H1 (cell line): ENCODE results near the gene LDLRAD4. TPM values are rescaled to one million over a fixed set of nuclear protein-coding genes. Genes with fewer than 3 reads are reported as not detected.

ENCODE experiments used
- CTCF ChIA-PET: fragments of 300-600 bp; sonication (Branson Sonifier 250); formaldehyde crosslinking; loops from one replicate; lab custom pipeline; 2021; ENCODE audit not compliant: partially characterized antibody; lab: Charles Lee
- POLR2A ChIA-PET: fragments of 300-600 bp; sonication (Branson Sonifier 250); formaldehyde crosslinking; loops from one replicate; lab custom pipeline; 2021; ENCODE audit warnings: inconsistent platforms; ENCODE audit not compliant: partially characterized antibody; lab: Charles Lee
- DNase-seq, 2 experiments: peaks; one replicate each; pipeline versions ENCODE4 v3.0.0 to v3.0.0-alpha.2; 2010 to 2022; ENCODE audit warnings: low spot score in 2 of 2, low read depth in 1 of 2, mixed read lengths in 1 of 2
- FAIRE-seq: peaks from 2 replicates; lab custom pipeline; 2011; peaks lifted over from hg19 to GRCh38; lab: Jason Lieb, UNC
- H2AFZ ChIP-seq: 2 replicates; pipeline ENCODE4 v1.8.1; 2012; ENCODE audit warnings: low read length, inconsistent platforms
- H2AK5ac ChIP-seq: 2 replicates; pipeline ENCODE4 v1.6.1; 2013; ENCODE audit warnings: low read depth, low read length
- H2BK120ac ChIP-seq: replicated peaks from 2 replicates; pipeline ENCODE3; 2013; ENCODE audit warnings: low read depth, low read length, inconsistent platforms
- H2BK12ac ChIP-seq: 2 replicates; pipeline ENCODE4 v1.6.1; 2013; ENCODE audit warnings: low read depth, low read length
- H2BK15ac ChIP-seq: 2 replicates; pipeline ENCODE4 v1.6.1; 2013; ENCODE audit warnings: low read length
- H2BK20ac ChIP-seq: 2 replicates; pipeline ENCODE4 v1.6.1; 2013; ENCODE audit warnings: low read length
- H2BK5ac ChIP-seq: 2 replicates; pipeline ENCODE4 v1.6.1; 2013; ENCODE audit warnings: low read depth, low read length
- H3K14ac ChIP-seq: 2 replicates; pipeline ENCODE4 v1.6.1; 2013; ENCODE audit warnings: inconsistent platforms; ENCODE audit not compliant: insufficient read length
- H3K18ac ChIP-seq: 2 replicates; pipeline ENCODE4 v1.6.1; 2013; ENCODE audit warnings: low read length; ENCODE audit errors: extremely low read depth
- H3K23ac ChIP-seq: 2 replicates; pipeline ENCODE4 v1.6.1; 2013; ENCODE audit warnings: inconsistent platforms; ENCODE audit not compliant: insufficient read length
- H3K23me2 ChIP-seq: 2 replicates; pipeline ENCODE4 v1.6.1; 2013; ENCODE audit warnings: low read depth, low read length
- H3K27ac ChIP-seq: 2 replicates; pipeline ENCODE4 v1.6.1; 2011; ENCODE audit warnings: low read depth, low read length, inconsistent platforms
- H3K27me3 ChIP-seq, 4 experiments: replicated peaks in 1 of 4; 1 replicate in 1 of 4; 2 replicates in 3 of 4; pipeline versions ENCODE4 v1.6.1 to v1.8.1; 2011 to 2013; ENCODE audit warnings: low read length in 3 of 4, mild to moderate bottlenecking in 3 of 4, inconsistent platforms in 2 of 4, mixed read lengths in 2 of 4, moderate library complexity in 1 of 4; ENCODE audit not compliant: control insufficient read depth in 3 of 4, insufficient read depth in 3 of 4; ENCODE audit errors: extremely low read depth in 1 of 4
- H3K36me3 ChIP-seq, 4 experiments: 2 replicates each; pipeline versions ENCODE4 v1.6.1 to v1.8.1; 2011 to 2013; ENCODE audit warnings: mild to moderate bottlenecking in 4 of 4, low read length in 3 of 4, moderate library complexity in 2 of 4, control low read depth in 1 of 4, inconsistent platforms in 1 of 4; ENCODE audit not compliant: insufficient read depth in 4 of 4, control insufficient read depth in 2 of 4
- H3K4ac ChIP-seq: replicated peaks from 2 replicates; pipeline ENCODE3; 2013; ENCODE audit warnings: low read length, low read depth, mixed read lengths, inconsistent platforms; ENCODE audit not compliant: insufficient read length
- H3K4me1 ChIP-seq, 4 experiments: replicated peaks in 1 of 4; 1 replicate in 1 of 4; 2 replicates in 3 of 4; pipeline versions ENCODE4 v1.6.1 to v1.8.1; 2011 to 2013; ENCODE audit warnings: low read length in 3 of 4, inconsistent platforms in 2 of 4, mixed read lengths in 1 of 4; ENCODE audit not compliant: insufficient read depth in 4 of 4, control insufficient read depth in 3 of 4
- H3K4me2 ChIP-seq, 2 experiments: 2 replicates each; pipeline versions ENCODE4 v1.6.1 to v1.8.1; 2011 to 2013; ENCODE audit warnings: low read depth in 2 of 2, low read length in 2 of 2, control low read depth in 1 of 2, inconsistent platforms in 1 of 2, mild to moderate bottlenecking in 1 of 2; ENCODE audit not compliant: insufficient read depth in 1 of 2
- H3K4me3 ChIP-seq, 4 experiments: fragments of 200-600, 300-600 bp in 1 of 4; sonication (generic), shearing (Covaris generic), sonication (Bioruptor Twin) in 1 of 4; 2 replicates each; pipeline versions ENCODE4 v1.5.1 to v1.8.1; 2011 to 2016; ENCODE audit warnings: low read length in 4 of 4, low read depth in 3 of 4, control low read depth in 2 of 4, inconsistent platforms in 2 of 4, mild to moderate bottlenecking in 2 of 4, mixed read lengths in 1 of 4, moderate library complexity in 1 of 4; ENCODE audit not compliant: insufficient read depth in 2 of 4; ENCODE audit errors: extremely low read depth in 1 of 4
- H3K56ac ChIP-seq: replicated peaks from 2 replicates; pipeline ENCODE3; 2013; ENCODE audit warnings: low read depth, mild to moderate bottlenecking, mixed read lengths, low read length, inconsistent platforms; ENCODE audit not compliant: insufficient read length
- H3K79me1 ChIP-seq: 2 replicates; pipeline ENCODE4 v1.6.1; 2013; ENCODE audit warnings: low read depth, low read length, control low read depth
- H3K79me2 ChIP-seq, 2 experiments: 2 replicates each; pipeline versions ENCODE4 v1.6.1 to v1.8.1; 2012 to 2013; ENCODE audit warnings: low read length in 2 of 2, mild to moderate bottlenecking in 2 of 2, inconsistent platforms in 1 of 2; ENCODE audit not compliant: insufficient read depth in 2 of 2, control insufficient read depth in 1 of 2
- H3K9ac ChIP-seq, 4 experiments: replicated peaks in 1 of 4; 1 replicate in 1 of 4; 2 replicates in 3 of 4; pipeline versions ENCODE4 v1.6.1 to v1.8.1; 2011 to 2013; ENCODE audit warnings: low read depth in 3 of 4, low read length in 3 of 4, control low read depth in 2 of 4, mild to moderate bottlenecking in 2 of 4, moderate library complexity in 2 of 4, inconsistent platforms in 1 of 4; ENCODE audit errors: extremely low read depth in 1 of 4
- H3K9me3 ChIP-seq, 2 experiments: 2 replicates each; pipeline versions ENCODE4 v1.6.1 to v1.8.1; 2012 to 2013; ENCODE audit warnings: mild to moderate bottlenecking in 2 of 2, moderate library complexity in 2 of 2, control low read depth in 1 of 2, inconsistent platforms in 1 of 2, low read depth in 1 of 2, low read length in 1 of 2, mixed read lengths in 1 of 2; ENCODE audit not compliant: insufficient read depth in 2 of 2
- H4K20me1 ChIP-seq, 2 experiments: replicated peaks in 1 of 2; 2 replicates each; pipeline versions ENCODE3 to v1.8.1; 2011 to 2013; ENCODE audit warnings: inconsistent platforms in 2 of 2, low read length in 2 of 2, mild to moderate bottlenecking in 1 of 2; ENCODE audit not compliant: insufficient read depth in 2 of 2, control insufficient read depth in 1 of 2
- H4K5ac ChIP-seq: 2 replicates; pipeline ENCODE4 v1.6.1; 2013; ENCODE audit warnings: low read length, low read depth, mixed read lengths, inconsistent platforms; ENCODE audit not compliant: insufficient read length
- H4K8ac ChIP-seq: 2 replicates; pipeline ENCODE4 v1.8.0; 2013; ENCODE audit warnings: mild to moderate bottlenecking, moderate library complexity, low read length, inconsistent platforms; ENCODE audit not compliant: insufficient read depth; ENCODE audit errors: extremely low read depth
- H4K91ac ChIP-seq: replicated peaks from 2 replicates; pipeline ENCODE3; 2013; ENCODE audit warnings: low read length, mixed read lengths, inconsistent platforms; ENCODE audit not compliant: insufficient read length
- BRCA1 ChIP-seq: IDR thresholded peaks from 2 replicates; pipeline ENCODE4 v1.6.1; 2012; ENCODE audit warnings: low read depth, low read length, improper control_type of control experiment
- CHD2 ChIP-seq: IDR thresholded peaks from 2 replicates; pipeline ENCODE4 v1.6.1; 2012; ENCODE audit warnings: low read length, improper control_type of control experiment
- CREB1 ChIP-seq: IDR thresholded peaks from 2 replicates; pipeline ENCODE4 v1.6.1; 2012; ENCODE audit warnings: inconsistent platforms
- HDAC2 ChIP-seq, 2 experiments: fragments of 300-600 bp in 1 of 2; sonication (generic) in 1 of 2; IDR thresholded peaks; 2 replicates each; pipeline ENCODE4 v1.6.1; 2011 to 2012; ENCODE audit warnings: low read depth in 2 of 2, low read length in 2 of 2, mild to moderate bottlenecking in 2 of 2, moderate library complexity in 2 of 2, borderline replicate concordance in 1 of 2, inconsistent platforms in 1 of 2
- JUN ChIP-seq: IDR thresholded peaks from 2 replicates; pipeline ENCODE4 v1.6.1; 2011; ENCODE audit warnings: low read depth, mild to moderate bottlenecking, improper control_type of control experiment, low read length
- POLR2A ChIP-seq, 2 experiments: IDR thresholded peaks; 1 replicate in 1 of 2; 2 replicates in 1 of 2; pipeline ENCODE4 v1.6.1; 2011; ENCODE audit warnings: low read depth in 2 of 2, low read length in 2 of 2, mild to moderate bottlenecking in 2 of 2; ENCODE audit errors: control extremely low read depth in 1 of 2
- RAD21 ChIP-seq, 2 experiments: IDR thresholded peaks in 1 of 2; conservative IDR thresholded peaks in 1 of 2; 2 replicates each; pipeline ENCODE4 v1.6.1; 2011; ENCODE audit warnings: low read depth in 2 of 2, low read length in 2 of 2, improper control_type of control experiment in 1 of 2, inconsistent platforms in 1 of 2, mild to moderate bottlenecking in 1 of 2, moderate library complexity in 1 of 2
- SAP30 ChIP-seq: fragments of 300-600 bp; sonication (generic); IDR thresholded peaks from 2 replicates; pipeline ENCODE4 v1.7.1; 2012; ENCODE audit warnings: low read length, moderate library complexity, mild to moderate bottlenecking, inconsistent platforms; ENCODE audit not compliant: insufficient read depth, insufficient replicate concordance
- TBP ChIP-seq: IDR thresholded peaks from 2 replicates; pipeline ENCODE4 v1.6.1; 2011; ENCODE audit warnings: low read depth, low read length, improper control_type of control experiment
- WGBS, 2 experiments: shearing (Covaris generic) in 1 of 2; methylation state at CpG; one replicate each; pipeline versions ENCODE4 v1.1.6 to v1.1.7; 2013 to 2015; ENCODE audit warnings: low lambda C conversion rate in 2 of 2, mixed read lengths in 2 of 2, inconsistent platforms in 1 of 2, low coverage in 1 of 2, missing lambda C conversion rate in 1 of 2; ENCODE audit not compliant: insufficient replicate concordance in 2 of 2, insufficient coverage in 1 of 2, insufficient read length in 1 of 2; ENCODE audit errors: extremely low coverage in 1 of 2, missing lambda C conversion rate in 1 of 2; 5-methylcytosine and 5-hydroxymethylcytosine counted together
- polyA plus RNA-seq, 7 experiments: library from polyadenylated mRNA; depleted of rRNA in 3 of 7; stranded (reverse) in 5 of 7; unstranded in 2 of 7; fragments of >200 nt in 5 of 7; fragments of 200-250 nt in 2 of 7; gene quantifications; 1 replicate in 5 of 7; 2 replicates in 1 of 7; 4 replicates in 1 of 7; pipeline versions ENCODE4 v1.2.1 to v1.2.3, GENCODE V29; 2011 to 2013; ENCODE audit warnings: missing spikeins in 2 of 7, mixed read lengths in 2 of 7
- total RNA-seq: library from RNA; stranded (reverse); fragmentation: NEBNext Ultra II Directional; extraction: Animal tissue kit (Norgen Biotek cat#: 25700); gene quantifications from 2 replicates; pipeline ENCODE4 v1.2.1, GENCODE V29; 2021
- TF ChIP-seq, protein P1 (sequence below): IDR thresholded peaks from 2 replicates; pipeline ENCODE4 v1.6.1; 2011; ENCODE audit warnings: low read length, improper control_type of control experiment

The LDLRAD4 gene
- total and polyA plus RNA-seq, 2 of the 8 experiments (the other 6 are each of a cell fraction or from before 2014, with no cell fraction given), result 0.77 to 1.4 TPM

GRCh38 chr18:13246121-13246520 lies 27.6 kb downstream of the LDLRAD4 start:
- no peak overlapping the region for H2AFZ ChIP-seq
- no peak for TF ChIP-seq HDAC2 (IDR thresholded peaks at IDR 0.05; ENCODE audit: borderline replicate concordance in 1 of 2, low read depth in 2 of 2, low read length in 2 of 2)
- TF ChIP-seq, protein P1, sequence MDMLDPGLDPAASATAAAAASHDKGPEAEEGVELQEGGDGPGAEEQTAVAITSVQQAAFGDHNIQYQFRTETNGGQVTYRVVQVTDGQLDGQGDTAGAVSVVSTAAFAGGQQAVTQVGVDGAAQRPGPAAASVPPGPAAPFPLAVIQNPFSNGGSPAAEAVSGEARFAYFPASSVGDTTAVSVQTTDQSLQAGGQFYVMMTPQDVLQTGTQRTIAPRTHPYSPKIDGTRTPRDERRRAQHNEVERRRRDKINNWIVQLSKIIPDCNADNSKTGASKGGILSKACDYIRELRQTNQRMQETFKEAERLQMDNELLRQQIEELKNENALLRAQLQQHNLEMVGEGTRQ, result no peak
- TF ChIP-seq TBP, result no peak
- no peak for TF ChIP-seq RAD21 (IDR thresholded peaks at IDR 0.05 in 1 of 2, conservative IDR thresholded peaks at IDR 0.05 in 1 of 2; ENCODE audit: low read depth in 2 of 2, low read length in 2 of 2)
- TF ChIP-seq SAP30, result no peak
- no peak for TF ChIP-seq CREB1
- no peak for TF ChIP-seq JUN
- no peak for TF ChIP-seq CHD2
- no peak for TF ChIP-seq POLR2A (IDR thresholded peaks at IDR 0.05; ENCODE audit: control extremely low read depth in 1 of 2, low read depth in 2 of 2, low read length in 2 of 2)
- TF ChIP-seq BRCA1, result no peak
- no peaks in the 10 kb centered on the region for H4K20me1 ChIP-seq
- H3K27me3 ChIP-seq, result no peaks in the 10 kb centered on the region
- no peak overlapping the region for H3K18ac ChIP-seq
- H2AK5ac ChIP-seq, result no peak overlapping the region
- H2BK15ac ChIP-seq, result no peak overlapping the region
- DNase-seq (no peak), FAIRE-seq (no peak)
- no peaks in the 10 kb centered on the region for H3K79me2 ChIP-seq
- no peaks in the 10 kb centered on the region for H3K9me3 ChIP-seq
- no peak overlapping the region for H3K9ac ChIP-seq
- 88% methylated on average over 9 of the region's 9 CpGs; no CpG with 5 or more reads in 1 of the 2 experiments for WGBS, 2 experiments
- no peak overlapping the region for H4K5ac ChIP-seq
- no peak overlapping the region for H2BK120ac ChIP-seq
- no peak overlapping the region for H3K4me3 ChIP-seq
- no peak overlapping the region for H3K4ac ChIP-seq
- no peak overlapping the region for H2BK20ac ChIP-seq
- no peak overlapping the region for H4K91ac ChIP-seq
- no peak overlapping the region for H3K27ac ChIP-seq
- H3K23me2 ChIP-seq, result peaks cover 12% of the 10 kb centered on the region; the same call in 1 of the 2 replicates
- H3K14ac ChIP-seq, result no peak overlapping the region
- H3K4me1 ChIP-seq, result no peaks in the 10 kb centered on the region
- 0 out of 2 replicates have a peak overlapping the region, but pooled peaks have one; percentile 46 for H4K8ac ChIP-seq
- H3K23ac ChIP-seq, result no peak overlapping the region
- no peaks in the 10 kb centered on the region for H3K79me1 ChIP-seq
- no peaks in the 10 kb centered on the region for H3K36me3 ChIP-seq
- no peak overlapping the region for H2BK12ac ChIP-seq
- ChIA-PET CTCF (interaction anchor here (1.0 to 1.2 kb wide), 2 partner anchors 8 to 29 kb away, joined by 3 to 4 read pairs; no protein-coding TSS in a partner anchor), POLR2A (no interaction called here)
- no peak overlapping the region for H2BK5ac ChIP-seq
- no peak overlapping the region for H3K4me2 ChIP-seq
- no peak overlapping the region for H3K56ac ChIP-seq
